Esophagus (tissue), 2 donors: ENCODE data around the gene ADD2. TPM values are rescaled to one million over a fixed set of nuclear protein-coding genes. Genes with fewer than 3 reads are reported as not detected.

Source experiments
- H3K27ac ChIP-seq, 2 donors: one replicate each; pipeline ENCODE4 v1.5.1; 2013; ENCODE audit warnings: low read depth in 2 of 2, mild to moderate bottlenecking in 2 of 2, inconsistent platforms in 1 of 2, low read length in 1 of 2, moderate library complexity in 1 of 2
- H3K27me3 ChIP-seq, 2 donors: one replicate each; pipeline ENCODE4 v1.6.1; 2013; ENCODE audit warnings: low read length in 2 of 2, control low read depth in 1 of 2, mild to moderate bottlenecking in 1 of 2; ENCODE audit not compliant: insufficient read depth in 2 of 2, control insufficient read depth in 1 of 2
- H3K36me3 ChIP-seq, 2 donors: one replicate each; pipeline ENCODE4 v1.6.1; 2013; ENCODE audit warnings: low read length in 1 of 2; ENCODE audit not compliant: control insufficient read depth in 2 of 2, insufficient read depth in 2 of 2
- H3K4me1 ChIP-seq, 2 donors: one replicate each; pipeline ENCODE4 v1.6.1; 2013; ENCODE audit warnings: low read length in 1 of 2; ENCODE audit not compliant: control insufficient read depth in 2 of 2, insufficient read depth in 2 of 2
- H3K4me3 ChIP-seq, 2 donors: one replicate each; pipeline ENCODE4 v1.5.1; 2013; ENCODE audit warnings: low read length in 2 of 2, mild to moderate bottlenecking in 2 of 2, low read depth in 1 of 2, moderate library complexity in 1 of 2
- H3K9me3 ChIP-seq, 2 donors: one replicate each; pipeline ENCODE4 v1.6.1; 2013; ENCODE audit warnings: mild to moderate bottlenecking in 2 of 2, low read depth in 1 of 2, low read length in 1 of 2, moderate library complexity in 1 of 2; ENCODE audit not compliant: control insufficient read depth in 2 of 2, insufficient read depth in 1 of 2
- WGBS, 2 donors: extraction: QIAGEN DNeasy Blood & Tissue Kit; methylation state at CpG; one replicate each; pipeline ENCODE4 v1.1.7; 2013; 5-methylcytosine and 5-hydroxymethylcytosine counted together
- polyA plus RNA-seq, 2 donors: library from polyadenylated mRNA; stranded (reverse); fragments of 200-250 nt; gene quantifications; one replicate each; pipeline ENCODE4 v1.2.3, GENCODE V29; 2013
- donor health status: healthy with polysubstance abuse.
- donor health status: Bipolar disorder and iron deficiency.

The ADD2 gene
- polyA plus RNA-seq, 2 donors = 0.09 to 0.12 TPM

GRCh38 chr2:70730730-70731129 is 37.3 kb downstream of the ADD2 start:
- Histone ChIP-seq H3K4me3 (no peak overlapping the region), H3K27ac (no peak overlapping the region), H3K9me3 (no peaks in the 10 kb centered on the region), H3K27me3 (no peaks in the 10 kb centered on the region), H3K4me1 (peaks cover 0 to 2% of the 10 kb centered on the region in 2 donors), H3K36me3 (no peaks in the 10 kb centered on the region)
- WGBS, 2 donors = 74 to 81% methylated on average over 2 of the region's 2 CpGs

- no peaks in the 10 kb centered on the region for H3K27me3 ChIP-seq
- H3K4me1 ChIP-seq = peaks cover 0 to 2% of the 10 kb centered on the region in 2 donors
- H3K4me3 ChIP-seq = no peak overlapping the region
- no peak overlapping the region for H3K27ac ChIP-seq
- no peaks in the 10 kb centered on the region for H3K36me3 ChIP-seq
- WGBS, 2 donors = 84 to 92% methylated on average over 1 of the region's 1 CpG
- H3K9me3 ChIP-seq = no peaks in the 10 kb centered on the region
Measured at GRCh38 chr2:70729647-70730046, 38.4 kb downstream of the ADD2 start.

GRCh38 chr2:70728128-70728527 is 39.9 kb downstream of the ADD2 start:
- Histone ChIP-seq H3K27me3 (no peaks in the 10 kb centered on the region), H3K4me3 (no peak overlapping the region), H3K4me1 (peaks cover 0 to 2% of the 10 kb centered on the region in 2 donors), H3K9me3 (no peaks in the 10 kb centered on the region), H3K27ac (no peak overlapping the region), H3K36me3 (no peaks in the 10 kb centered on the region)
- 70 to 71% methylated on average over 7 of the region's 7 CpGs for WGBS, 2 donors

GRCh38 chr2:70726947-70727725 is 40.9 kb downstream of the ADD2 start:
- Histone ChIP-seq H3K36me3 (no peaks in the 10 kb centered on the region), H3K27me3 (no peaks in the 10 kb centered on the region), H3K9me3 (no peaks in the 10 kb centered on the region), H3K4me1 (peaks cover 0 to 2% of the 10 kb centered on the region in 2 donors), H3K4me3 (no peak overlapping the region), H3K27ac (no peak overlapping the region)
- WGBS, 2 donors = 80 to 81% methylated on average over 11 of the region's 11 CpGs

- Histone ChIP-seq H3K36me3 (no peaks in the 10 kb centered on the region), H3K27me3 (no peaks in the 10 kb centered on the region), H3K4me1 (no peaks in the 10 kb centered on the region), H3K9me3 (no peaks in the 10 kb centered on the region), H3K4me3 (no peak overlapping the region), H3K27ac (no peak overlapping the region)
- 92 to 97% methylated on average over 3 of the region's 3 CpGs for WGBS, 2 donors
Measured at GRCh38 chr2:70725505-70725904, 42.5 kb downstream of the ADD2 start.

GRCh38 chr2:70724366-70724765 is 43.6 kb downstream of the ADD2 start:
- Histone ChIP-seq H3K4me3 (no peak overlapping the region), H3K36me3 (no peaks in the 10 kb centered on the region), H3K27me3 (no peaks in the 10 kb centered on the region), H3K4me1 (no peaks in the 10 kb centered on the region), H3K9me3 (no peaks in the 10 kb centered on the region), H3K27ac (no peak overlapping the region)
- WGBS, 2 donors = 76 to 82% methylated on average over 7 of the region's 7 CpGs

- no peak overlapping the region for H3K4me3 ChIP-seq
- no peaks in the 10 kb centered on the region for H3K27me3 ChIP-seq
- H3K36me3 ChIP-seq = no peaks in the 10 kb centered on the region
- H3K9me3 ChIP-seq = no peaks in the 10 kb centered on the region
- no peaks in the 10 kb centered on the region for H3K4me1 ChIP-seq
- 88 to 89% methylated on average over 5 of the region's 5 CpGs for WGBS, 2 donors
- H3K27ac ChIP-seq = no peak overlapping the region
Measured at GRCh38 chr2:70723286-70723885, 44.6 kb downstream of the ADD2 start.

- H3K27me3 ChIP-seq = no peaks in the 10 kb centered on the region
- H3K4me1 ChIP-seq = no peaks in the 10 kb centered on the region
- H3K9me3 ChIP-seq = no peaks in the 10 kb centered on the region
- no peaks in the 10 kb centered on the region for H3K36me3 ChIP-seq
- WGBS, 2 donors = 74 to 83% methylated on average over 6 of the region's 6 CpGs
- H3K27ac ChIP-seq = no peak overlapping the region
- H3K4me3 ChIP-seq = no peak overlapping the region
Measured at GRCh38 chr2:70720124-70720523, 47.9 kb downstream of the ADD2 start.

- no peak overlapping the region for H3K27ac ChIP-seq
- H3K9me3 ChIP-seq = no peaks in the 10 kb centered on the region
- H3K36me3 ChIP-seq = no peaks in the 10 kb centered on the region
- H3K4me1 ChIP-seq = no peaks in the 10 kb centered on the region
- no peaks in the 10 kb centered on the region for H3K27me3 ChIP-seq
- no peak overlapping the region for H3K4me3 ChIP-seq
- WGBS, 2 donors = 58 to 85% methylated on average over 3 of the region's 3 CpGs
Measured at GRCh38 chr2:70719231-70719630, 48.8 kb downstream of the ADD2 start.

- 83 to 94% methylated on average over 2 of the region's 2 CpGs for WGBS, 2 donors
- no peak overlapping the region for H3K27ac ChIP-seq
- no peaks in the 10 kb centered on the region for H3K36me3 ChIP-seq
- H3K27me3 ChIP-seq = no peaks in the 10 kb centered on the region
- no peak overlapping the region for H3K4me3 ChIP-seq
- H3K4me1 ChIP-seq = no peaks in the 10 kb centered on the region
- no peaks in the 10 kb centered on the region for H3K9me3 ChIP-seq
Measured at GRCh38 chr2:70718736-70719135, 49.3 kb downstream of the ADD2 start.
